Fibroblast of skin of left quadriceps (primary cell): ENCODE results near the gene TRPC3.
"Not testable (repeated sequence)": the region's sequence is repeated elsewhere in the genome, so short reads cannot be mapped to it uniquely, and the experiment has no call there.

Experiments
- DNase-seq, 2 experiments: peaks; one replicate each; pipeline ENCODE4 v3.0.0-alpha.2; 2013; ENCODE audit warnings: low read depth in 2 of 2

The TRPC3 gene

DNA sequence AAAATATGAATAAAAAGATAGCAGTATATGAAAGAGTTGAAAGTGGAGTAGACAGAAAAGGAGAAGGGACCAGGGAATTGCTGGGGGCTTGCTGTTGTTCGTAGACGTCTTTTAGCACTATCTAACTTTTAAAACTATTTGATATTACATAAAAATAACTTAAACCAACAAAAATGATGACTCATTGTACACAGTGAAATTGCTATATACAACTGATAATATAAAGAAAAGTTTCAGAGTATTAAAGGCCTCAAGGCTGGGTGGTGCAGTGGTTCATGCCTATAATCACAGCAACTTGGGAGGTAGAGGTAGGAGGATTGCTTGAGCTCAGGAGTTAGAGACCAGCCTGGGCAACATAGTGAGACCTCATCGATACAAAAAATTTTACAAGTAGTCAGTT is 5.2 kb downstream of the TRPC3 start:
- DNase-seq = no peak

DNA sequence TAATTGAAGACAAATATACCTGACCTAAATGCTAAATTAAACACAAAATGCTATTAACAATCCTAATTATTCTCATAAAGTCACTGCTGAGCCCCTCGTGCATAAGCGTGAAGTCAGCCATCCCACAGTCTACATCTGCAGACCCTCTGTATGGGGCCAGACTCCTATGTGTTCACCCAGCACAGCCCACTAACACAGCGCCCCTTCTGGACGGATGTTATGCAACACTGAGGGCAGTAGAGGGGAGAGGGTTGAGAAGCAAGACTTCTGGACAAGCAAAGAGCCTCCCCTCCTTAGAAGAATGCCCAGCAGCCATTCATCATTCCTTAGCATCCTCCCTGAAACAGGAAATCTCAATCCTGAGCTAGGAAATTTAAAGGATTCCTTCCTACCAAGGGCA is 7.9 kb downstream of the TRPC3 start:
- no peak for DNase-seq

DNA sequence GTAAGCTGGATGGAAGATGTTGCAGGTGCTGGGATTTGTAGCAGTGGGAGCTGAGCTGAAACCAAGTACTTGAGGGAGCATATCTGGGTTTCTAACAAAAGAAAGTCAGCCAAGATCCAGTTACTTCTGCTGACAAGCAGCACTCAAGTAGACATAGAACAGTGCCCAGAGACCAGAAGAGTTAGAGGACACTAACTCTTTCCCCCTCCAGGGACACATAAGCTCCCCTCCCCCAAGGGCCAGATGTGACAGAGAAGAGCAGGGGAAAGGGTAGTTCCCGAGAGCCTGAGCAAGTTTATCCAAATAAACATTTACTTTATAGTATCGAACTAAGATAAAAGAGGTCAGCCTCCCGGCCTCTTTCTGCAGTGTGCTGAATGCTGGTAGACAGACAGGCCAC is 12.2 kb downstream of the TRPC3 start:
- DNase-seq = no peak

DNA sequence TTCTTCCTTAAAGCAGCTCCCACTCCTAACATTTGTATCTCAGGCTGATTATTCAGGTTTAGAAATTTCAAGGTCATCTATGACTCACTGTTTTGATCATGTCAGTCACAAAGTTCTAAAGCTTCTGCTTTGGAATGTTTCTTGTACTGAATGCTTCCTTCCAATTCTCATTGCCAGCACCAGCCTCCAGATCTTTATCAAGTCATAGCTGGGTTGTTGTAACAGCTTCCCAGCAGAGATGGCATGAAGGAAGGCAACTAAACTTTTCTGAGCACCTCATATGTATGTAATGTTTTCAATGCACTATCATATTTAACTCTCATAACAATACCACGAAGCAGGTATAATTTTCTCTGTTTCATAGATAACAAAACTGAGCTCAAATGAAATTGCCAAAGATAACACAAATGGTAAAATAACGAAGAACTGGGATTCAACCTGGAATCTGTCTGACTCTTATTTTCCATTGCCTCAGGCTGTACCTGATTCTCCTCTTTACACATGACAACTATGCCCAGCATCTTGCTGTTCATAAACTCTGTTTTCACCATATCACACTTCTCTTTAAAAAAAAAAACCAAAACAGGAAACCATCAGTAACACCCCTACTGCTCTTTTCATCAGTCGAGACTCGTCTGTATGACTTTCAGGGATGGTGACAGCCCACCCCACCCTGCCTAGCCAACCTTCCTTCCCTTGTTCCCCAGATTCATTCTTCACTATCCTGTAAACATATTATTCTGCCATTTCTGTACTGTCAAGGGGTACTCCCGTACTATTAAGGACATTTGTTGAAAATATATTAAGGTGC is 13.4 kb downstream of the TRPC3 start:
- DNase-seq = no peak

DNA sequence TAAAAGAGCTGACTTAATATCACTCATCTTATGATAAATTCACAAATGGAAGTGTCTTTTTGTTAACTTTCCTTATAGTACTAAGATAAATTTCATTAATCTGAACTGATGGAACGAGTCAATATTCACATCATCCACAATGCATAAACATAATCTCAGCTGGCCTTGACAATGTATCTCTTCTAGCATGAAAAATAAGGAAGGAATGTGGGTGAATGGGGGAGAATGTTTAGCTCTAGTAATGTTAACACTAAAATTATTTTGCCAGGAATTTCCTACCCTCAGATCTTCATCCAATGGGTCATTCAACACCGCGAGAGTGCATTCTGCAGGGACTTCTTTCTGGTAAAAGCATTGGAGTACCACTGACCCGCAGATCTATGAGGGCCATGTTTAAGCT is 15.8 kb downstream of the TRPC3 start:
- DNase-seq = no peak

DNA sequence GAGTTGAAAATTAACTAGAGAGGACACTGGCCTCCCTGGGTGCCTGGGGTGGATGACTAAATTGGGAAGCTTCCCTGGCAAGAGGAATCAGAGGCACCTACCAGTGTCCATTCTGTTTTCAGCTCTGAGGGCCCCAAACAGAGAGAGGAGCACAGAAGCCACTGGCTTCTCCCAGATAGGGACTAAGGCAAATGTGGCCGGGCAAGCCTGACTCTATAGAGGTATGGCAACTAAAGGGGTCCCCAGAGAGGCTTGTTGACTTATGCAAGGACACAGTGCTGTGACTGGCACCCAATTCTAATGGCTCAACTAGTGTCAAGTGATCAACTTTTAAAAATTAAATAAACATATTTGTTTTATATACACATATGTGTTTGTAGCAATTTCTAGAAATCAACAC is 17.2 kb downstream of the TRPC3 start:
- DNase-seq = no peak

DNA sequence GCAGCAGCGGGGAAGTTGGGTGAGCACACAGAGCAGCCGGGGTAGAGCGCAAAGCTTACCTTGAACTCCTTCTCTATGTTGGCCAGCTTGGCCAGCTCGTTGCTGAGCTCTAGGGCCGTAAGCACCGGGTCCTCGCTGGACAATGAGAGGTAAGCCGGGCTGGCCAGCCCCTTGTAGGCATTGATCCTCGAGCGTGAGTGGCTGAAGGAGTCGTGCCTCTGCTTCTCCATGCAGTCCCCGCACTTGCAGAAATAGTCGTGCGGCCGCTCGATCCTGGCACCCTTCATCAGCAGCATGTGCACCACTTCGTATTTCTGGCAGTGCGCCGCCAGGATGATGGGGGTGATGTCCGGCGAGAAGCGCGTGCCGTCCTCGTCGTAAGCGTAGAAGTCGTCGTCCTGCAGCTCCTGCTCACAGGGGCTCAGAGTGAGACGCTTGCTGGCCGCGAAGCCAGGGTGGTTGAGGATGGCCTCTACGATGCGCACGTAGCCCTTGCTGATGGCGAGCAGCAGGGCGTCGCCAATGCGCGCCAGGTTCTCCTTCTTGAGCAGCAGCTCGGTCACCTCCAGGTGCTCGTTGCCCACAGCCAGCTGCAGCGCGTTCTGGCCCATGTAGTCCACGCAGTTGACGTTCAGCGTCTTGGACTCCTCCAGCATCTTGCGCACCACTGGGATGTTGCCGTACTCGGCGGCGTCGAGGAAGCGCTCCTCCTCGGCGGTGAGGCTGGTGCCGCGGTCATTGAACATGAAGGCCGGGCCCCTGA is 19.5 kb downstream of the TRPC3 start:
- DNase-seq = no peak

DNA sequence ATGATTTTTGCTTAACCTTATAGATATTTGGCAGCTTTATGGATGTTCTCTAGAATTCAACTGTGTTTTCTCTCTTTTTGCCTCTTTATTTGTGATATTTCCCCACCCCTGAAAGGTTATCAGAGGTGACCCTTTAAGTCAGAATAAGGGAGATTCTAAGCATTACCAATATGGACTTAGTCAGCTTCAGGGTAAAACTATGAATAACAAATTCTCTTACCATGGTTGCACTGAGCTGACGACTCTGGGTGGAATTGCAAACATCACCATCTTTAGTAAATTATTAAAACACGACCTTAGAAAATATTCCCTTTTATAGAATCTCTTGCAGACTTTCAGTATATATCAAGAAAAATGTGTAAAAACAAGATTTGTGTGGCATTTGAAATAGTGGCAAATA is 21.6 kb downstream of the TRPC3 start:
- DNase-seq = no peak

DNA sequence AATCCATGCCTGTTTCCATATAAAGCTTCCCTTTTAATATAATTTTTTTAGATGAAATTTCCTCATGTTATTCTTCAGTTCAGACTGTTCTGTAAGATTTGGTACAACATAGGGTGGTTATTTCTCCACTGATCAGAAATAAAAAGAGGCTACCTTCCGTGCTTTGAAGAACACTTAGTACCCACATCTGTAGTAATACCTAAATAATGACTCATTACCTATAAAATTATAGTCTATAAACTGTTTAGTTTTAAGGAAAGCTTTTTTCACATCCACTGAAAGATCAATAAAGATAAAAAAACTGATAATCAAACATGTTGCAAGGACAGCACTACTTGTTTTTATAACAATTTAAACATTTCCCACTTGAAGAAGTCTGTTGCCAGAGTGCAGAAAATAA is 23.9 kb downstream of the TRPC3 start:
- DNase-seq = no peak

DNA sequence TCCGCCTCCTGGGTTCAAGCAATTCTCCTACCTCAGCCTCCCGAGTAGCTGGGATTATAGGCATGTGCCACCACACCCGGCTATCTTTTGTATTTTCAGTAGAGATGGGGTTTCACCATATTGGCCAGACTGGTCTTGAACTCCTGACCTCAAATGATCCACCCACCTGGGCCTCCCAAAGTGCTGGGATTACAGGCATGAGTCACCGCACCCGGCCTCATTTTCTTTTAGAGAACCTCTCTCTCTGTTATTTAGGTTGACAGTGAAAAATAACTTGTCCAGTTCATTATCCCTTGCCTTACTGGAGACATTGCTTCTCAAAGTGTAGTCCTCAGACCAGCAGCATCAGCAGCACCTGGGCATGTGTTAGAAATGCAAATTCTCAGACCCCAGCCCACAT is 25.4 kb downstream of the TRPC3 start:
- not testable (repeated sequence) for DNase-seq

DNA sequence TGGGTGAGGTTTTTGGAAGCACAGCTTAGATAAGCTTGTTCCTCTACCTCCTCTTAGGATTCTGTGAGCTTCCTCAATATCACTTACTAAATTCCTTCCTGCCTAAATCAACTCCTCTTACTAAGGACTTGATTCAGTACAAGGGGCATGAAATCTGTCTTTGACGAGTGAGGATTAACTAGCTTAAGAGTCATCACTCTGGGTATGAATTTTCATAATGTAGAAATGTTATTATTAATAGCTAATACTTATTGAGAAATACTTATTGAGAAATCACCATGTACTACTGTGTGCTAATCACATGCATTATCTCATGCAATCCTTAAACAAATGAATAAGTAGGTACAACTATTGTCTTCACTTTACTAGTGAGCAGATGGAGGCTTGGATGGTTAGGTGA is 28.6 kb downstream of the TRPC3 start:
- no peak for DNase-seq

DNA sequence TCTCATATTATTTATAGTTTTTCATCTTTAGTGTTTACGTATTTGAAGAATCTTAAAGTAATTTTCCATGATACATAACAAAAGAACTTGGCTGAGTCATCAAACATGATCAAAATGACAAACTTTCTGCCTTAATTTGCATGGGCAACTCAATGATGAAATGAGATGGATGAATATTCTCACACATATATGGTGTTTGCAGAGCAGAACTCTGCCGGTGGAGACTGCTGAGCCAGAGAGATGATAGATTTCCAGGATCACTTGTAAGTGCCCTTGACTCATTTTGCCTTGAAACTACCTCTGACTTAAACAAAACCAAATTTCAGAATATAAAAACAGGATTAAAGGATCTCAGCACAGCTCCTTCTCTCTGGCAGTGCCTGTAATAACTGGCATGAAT is 38.2 kb downstream of the TRPC3 start:
- DNase-seq = peak in 1 of 2 experiments; percentile 8

DNA sequence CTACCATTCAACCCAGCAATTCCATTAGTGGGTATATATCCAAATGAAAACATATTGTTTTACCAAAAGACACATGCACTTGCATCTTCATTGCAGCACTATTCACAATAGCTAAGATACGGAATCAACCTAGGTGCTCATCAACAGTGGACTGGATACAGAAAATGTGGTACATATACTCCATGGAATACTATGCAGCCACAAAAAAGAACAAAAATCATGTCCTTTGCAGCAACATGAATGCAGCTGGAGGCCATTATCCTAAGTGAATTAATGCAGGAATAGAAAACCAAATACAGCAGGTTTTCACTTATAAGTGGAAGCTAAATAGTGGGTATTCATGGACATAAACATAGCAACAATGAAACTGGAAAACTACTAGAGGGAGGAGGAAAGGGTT is 43.5 kb downstream of the TRPC3 start:
- DNase-seq = no peak

DNA sequence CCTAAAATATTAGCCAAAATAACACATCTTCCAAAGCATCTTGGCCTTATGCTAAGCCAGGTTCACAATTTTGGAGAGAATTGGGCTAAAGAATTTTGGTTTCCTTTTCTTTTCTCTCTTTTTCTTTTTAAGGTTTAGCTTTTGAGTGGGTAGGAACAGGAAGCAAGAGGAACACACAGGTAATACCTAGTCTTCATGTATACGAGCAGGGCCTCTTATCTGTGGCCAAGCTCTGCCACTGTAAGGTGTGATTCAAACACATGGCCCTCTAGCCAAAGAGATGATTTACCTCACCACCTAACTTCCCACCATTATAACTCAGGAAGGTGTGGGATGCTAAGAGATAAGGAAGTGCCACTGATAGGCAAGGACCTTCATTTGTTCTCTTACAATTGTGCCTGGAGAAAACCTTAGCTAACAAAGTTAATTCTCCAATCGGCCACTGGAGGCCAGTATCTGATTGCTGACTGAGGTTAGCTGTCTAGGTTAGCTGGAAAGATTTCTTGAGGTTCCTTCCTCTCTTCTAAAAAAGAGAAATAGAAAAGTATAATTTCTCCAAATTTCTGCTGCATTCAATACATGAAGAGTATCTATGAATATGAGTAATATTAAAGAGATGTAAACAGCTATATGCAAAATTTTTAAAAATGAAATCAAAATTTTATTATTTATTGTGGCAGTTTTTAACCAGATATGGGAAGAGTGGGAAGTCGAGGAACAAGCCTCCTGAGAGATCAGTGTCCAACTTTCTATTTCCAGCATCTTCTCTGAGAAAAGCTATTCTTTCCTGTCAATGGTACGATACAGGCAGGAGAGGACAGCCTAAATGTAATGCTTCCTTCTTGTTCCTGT is 51.5 kb downstream of the TRPC3 start:
- peak in 1 of 2 experiments; percentile 37 for DNase-seq

DNA sequence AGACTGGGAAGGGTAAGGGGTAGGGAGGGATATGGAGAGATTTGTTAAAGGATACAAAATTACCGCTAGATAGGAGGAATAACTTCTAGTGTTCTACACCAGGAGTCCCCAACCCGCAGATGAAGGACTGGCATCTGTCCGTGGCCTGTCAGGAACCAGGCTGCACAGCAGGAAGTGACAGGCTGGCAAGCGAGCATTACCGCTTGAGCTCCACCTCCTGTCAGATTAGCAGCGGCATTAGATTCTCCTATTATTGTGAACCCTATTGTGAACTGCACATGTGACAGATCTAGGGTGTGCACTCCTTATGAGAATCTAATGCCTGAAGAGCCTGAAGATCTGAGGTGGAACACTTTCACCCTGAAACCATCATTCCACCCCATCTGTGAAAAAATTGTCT is 53.7 kb downstream of the TRPC3 start:
- DNase-seq = no peak

DNA sequence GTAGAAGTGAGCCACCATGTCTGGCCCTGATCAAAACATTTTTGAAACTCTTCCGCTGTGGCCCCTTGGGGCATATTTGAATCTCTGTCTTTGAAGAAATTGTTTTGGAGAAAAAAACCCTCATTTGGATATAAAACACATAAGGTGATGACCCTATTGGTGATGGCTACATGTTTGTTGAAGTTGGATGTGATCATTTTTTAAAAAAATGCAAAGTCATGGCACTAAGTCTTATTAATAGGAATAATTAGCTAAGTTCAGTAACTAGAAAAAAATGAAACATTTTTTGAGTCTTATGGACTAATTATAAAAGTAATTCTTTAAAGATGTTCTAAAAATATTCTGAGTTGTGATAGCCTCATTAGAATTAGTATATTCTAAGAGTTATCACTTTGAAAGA is 63.7 kb downstream of the TRPC3 start:
- no peak for DNase-seq

DNA sequence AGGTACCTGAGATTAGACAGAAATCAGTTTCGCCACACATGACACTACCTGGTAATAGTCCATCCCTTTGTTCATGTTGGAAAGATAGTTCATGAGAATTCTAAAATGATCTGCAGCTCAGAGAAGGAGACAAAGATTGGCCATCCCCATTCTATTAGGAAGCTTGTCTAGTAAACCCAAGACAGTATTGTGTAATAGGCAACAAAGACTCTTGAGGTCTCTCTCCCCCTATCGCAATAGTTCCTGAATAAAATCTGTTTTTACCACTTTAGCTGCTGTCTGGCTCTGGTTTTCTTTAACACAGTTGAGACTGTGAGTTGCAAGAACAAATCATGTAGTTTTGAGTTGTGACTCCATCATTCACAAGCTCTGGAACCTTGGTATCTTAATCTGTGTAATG is 66.7 kb downstream of the TRPC3 start:
- DNase-seq = no peak

DNA sequence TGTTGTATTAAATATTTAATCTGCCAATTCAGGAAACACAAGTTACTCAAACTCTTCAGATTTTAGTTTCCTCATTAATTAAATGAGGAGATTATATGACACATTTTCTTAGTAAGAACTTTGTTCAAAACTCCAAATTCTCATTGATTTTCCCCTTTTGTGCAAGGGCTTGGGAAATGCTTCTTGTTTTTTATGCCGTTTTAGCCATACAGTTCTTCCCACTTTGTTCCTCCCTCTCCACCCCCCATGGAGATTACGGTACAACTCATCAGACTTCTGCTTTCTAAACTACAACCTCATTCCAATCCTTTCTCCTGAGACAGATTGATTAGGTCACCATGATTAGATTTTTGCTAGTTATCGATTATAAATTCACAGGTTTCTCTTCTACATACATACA is 70.7 kb downstream of the TRPC3 start:
- no peak for DNase-seq

DNA sequence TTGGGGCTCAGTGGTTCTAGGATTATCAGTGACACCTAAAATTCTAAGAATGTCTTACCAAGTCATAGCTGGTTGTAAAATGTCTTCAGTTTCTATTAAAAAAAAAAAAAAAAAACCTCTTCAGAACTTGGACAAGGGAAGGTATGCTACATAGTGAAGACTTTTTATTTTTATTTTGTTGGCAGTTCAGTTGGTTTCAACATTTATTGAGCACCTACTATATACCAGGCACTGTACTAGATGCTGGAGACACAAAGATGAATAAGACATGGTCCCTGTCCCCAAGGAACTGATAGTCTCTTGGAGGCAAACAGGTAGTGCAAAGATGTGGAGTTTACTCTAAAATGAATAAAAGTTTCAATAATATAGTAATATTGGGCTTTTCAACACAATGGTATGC is 72.7 kb downstream of the TRPC3 start:
- no peak for DNase-seq

DNA sequence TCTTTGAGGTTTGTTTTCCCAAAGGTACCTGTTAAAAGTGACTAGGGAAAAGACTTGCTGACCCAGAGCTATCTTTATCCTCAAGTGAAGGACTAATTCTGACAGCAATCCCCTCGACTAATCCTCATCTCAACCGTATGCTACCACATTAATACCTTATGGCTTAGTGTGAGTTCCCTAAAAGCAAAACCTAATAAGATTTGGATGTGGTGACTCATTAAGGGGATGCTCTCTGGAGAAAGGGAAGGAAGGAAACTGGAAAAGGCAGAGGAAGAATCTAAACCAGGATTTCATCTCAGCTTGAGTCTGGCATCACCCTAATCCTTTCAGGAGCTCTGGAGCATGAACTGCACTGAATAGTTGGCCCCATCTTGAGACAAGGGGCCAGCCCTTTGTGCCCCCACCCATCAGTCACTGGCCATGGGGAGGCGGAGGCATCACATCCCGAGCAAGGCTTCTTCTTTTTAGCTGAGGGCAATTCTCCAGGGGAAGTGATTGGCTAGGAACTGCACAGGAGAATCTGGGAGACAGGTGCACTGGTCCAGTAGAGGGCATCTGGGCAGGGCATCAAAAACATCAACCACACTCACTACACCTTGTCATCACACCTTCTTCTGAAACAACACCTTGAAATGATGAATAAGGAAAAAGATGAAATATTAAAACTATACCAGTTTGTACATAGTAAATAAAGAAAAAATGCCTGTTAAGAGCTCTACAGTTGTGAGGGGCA is 74.7 kb downstream of the TRPC3 start:
- DNase-seq = peak; percentile 20 to 28

DNA sequence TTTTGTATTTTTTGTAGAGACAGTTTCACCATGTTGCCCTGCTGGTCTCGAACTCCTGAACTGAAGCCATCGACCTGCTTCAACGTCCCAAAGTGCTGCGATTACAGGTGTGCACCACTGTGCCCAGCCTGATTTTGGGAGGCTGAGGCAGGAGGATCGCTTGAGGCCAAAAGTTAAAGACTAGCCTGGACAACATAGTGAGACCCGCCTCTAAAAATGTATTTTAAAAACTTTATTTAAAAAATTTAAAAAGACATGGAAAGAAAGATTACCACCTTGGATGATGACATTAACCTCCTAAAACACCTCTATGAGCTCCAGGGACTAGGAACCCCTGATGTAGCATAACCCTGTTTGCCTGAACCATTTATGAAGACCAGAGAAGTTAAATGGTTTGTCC is 75.8 kb downstream of the TRPC3 start:
- no peak for DNase-seq

DNA sequence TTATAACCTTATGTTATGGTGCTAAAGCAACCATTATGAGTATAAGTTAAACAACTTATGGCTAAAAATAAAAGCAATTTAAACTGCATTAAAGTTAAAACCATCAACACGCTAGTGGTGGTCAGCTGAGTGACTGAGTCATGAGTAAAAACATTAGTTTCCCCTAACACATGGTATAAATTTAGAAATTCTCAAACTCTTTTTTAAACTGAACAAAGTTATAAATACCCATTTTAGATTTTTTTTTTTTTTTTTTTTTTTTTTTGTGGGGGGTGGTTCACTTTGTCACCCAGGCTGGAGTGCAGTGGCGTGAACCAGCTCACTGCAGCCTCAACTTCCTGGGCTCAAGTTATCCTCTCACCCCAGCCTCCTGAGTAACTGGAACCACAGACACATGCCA is 76.2 kb downstream of the TRPC3 start:
- DNase-seq = peak in 1 of 2 experiments; percentile 3
